Psoas muscle (tissue), 8 donors: Measurements from ENCODE around the gene ZNF236. TPM values are rescaled to one million over a fixed set of nuclear protein-coding genes. Genes with fewer than 3 reads are reported as not detected.

Experiments used
- ATAC-seq, 4 donors: fragments of 200-7000 bp; cut with Tn5 transposase; one replicate each; pipeline ENCODE4 v1.9.1; 2020; ENCODE audit warnings: moderate library complexity in 3 of 4, mild to moderate bottlenecking in 2 of 4
- DNase-seq, 2 donors: peaks; one replicate each; pipeline ENCODE4 v3.0.0-alpha.2; 2020
- H3K27ac ChIP-seq: fragments of 200-600 bp; one replicate; pipeline ENCODE4 v1.8.0; 2022
- H3K27me3 ChIP-seq, 3 donors: fragments of 200-600 bp in 1 of 3; one replicate each; pipeline versions ENCODE4 v1.6.1 to v1.8.0; 2013 to 2022; ENCODE audit warnings: low read length in 2 of 3, mild to moderate bottlenecking in 2 of 3, moderate library complexity in 1 of 3; ENCODE audit not compliant: insufficient read depth in 3 of 3
- H3K36me3 ChIP-seq, 2 donors: fragments of 200-600 bp in 1 of 2; one replicate each; pipeline versions ENCODE4 v1.6.1 to v1.8.0; 2013 to 2022; ENCODE audit warnings: low read depth in 1 of 2, mild to moderate bottlenecking in 1 of 2, moderate library complexity in 1 of 2; ENCODE audit not compliant: insufficient read depth in 1 of 2
- H3K4me1 ChIP-seq: fragments of 200-600 bp; one replicate; pipeline ENCODE4 v1.8.0; 2022
- H3K4me3 ChIP-seq: fragments of 200-600 bp; one replicate; pipeline ENCODE4 v1.8.0; 2022; ENCODE audit warnings: mild to moderate bottlenecking
- H3K9me3 ChIP-seq: fragments of 200-600 bp; one replicate; pipeline ENCODE4 v1.8.0; 2022
- CTCF ChIP-seq: fragments of 200-600 bp; IDR thresholded peaks from one replicate; pipeline ENCODE4 v1.8.0; 2022; ENCODE audit warnings: antibody characterized with exemption
- WGBS, 3 donors: extraction: QIAGEN DNeasy Blood & Tissue Kit; methylation state at CpG; one replicate each; pipeline versions ENCODE4 v1.1.6 to v1.1.7; 2013; 5-methylcytosine and 5-hydroxymethylcytosine counted together
- intact Hi-C, 2 donors: fragments of 100-400 bp; cut with DNase I; formaldehyde crosslinking; loops; one replicate each; pipeline versions ENCODE4 v1.11.0 to v1.14.2; 2022
- polyA plus RNA-seq, 3 donors: library from polyadenylated mRNA; stranded (reverse); fragments of 200-250 nt; gene quantifications; one replicate each; pipeline ENCODE4 v1.2.3, GENCODE V29; 2013
- total RNA-seq, 4 donors: library from RNA; stranded (reverse); fragmentation: NEBNext Ultra II Directional in 2 of 4; extraction: Animal tissue kit (Norgen Biotek cat#: 25700) in 2 of 4; gene quantifications; one replicate each; pipeline versions ENCODE4 v1.2.1 to v1.2.4, GENCODE V29; 2021 to 2023
- donor health status: healthy with polysubstance abuse.
- donor health status: DM: no; HTN: no; CAD: no; lungs with moderate emphysema.
- donor health status: Bipolar disorder and iron deficiency.
- donor health status: healthy.
- donor health status: DM: yes; HTN: yes; CAD: no.
- donor health status: DM: no; HTN: no; CAD: no.
- donor health status: DM: no; HTN: no; CAD: no.
- donor health status: DM: yes; HTN: yes; CAD: no.

ZNF236 gene
- total and polyA plus RNA-seq, 7 donors, result 0.76 to 9.4 (median 7.5) TPM

- Histone ChIP-seq H3K4me3 (no peak overlapping the region), H3K4me1 (peaks cover 9% of the 10 kb centered on the region), H3K36me3 (no peaks in the 10 kb centered on the region), H3K27me3 (no peaks in the 10 kb centered on the region), H3K27ac (no peak overlapping the region), H3K9me3 (no peaks in the 10 kb centered on the region)
- 84 to 87% (median 86%) methylated on average over 26 of the region's 26 CpGs for WGBS, 3 donors
- intact Hi-C loops, result loop anchor here (5.0 to 10.0 kb wide), 2 partner anchors 130 to 203 kb away; partner anchors contain the start of gene MBP (in 1 of the 2)
- ATAC-seq, result no peak
- no peak for TF ChIP-seq CTCF
- DNase-seq, result peak in 1 of 2 donors; percentile 18
These were observed 182.4 kb downstream of the ZNF236 start for GRCh38 chr18:77004555-77005380.

- ATAC-seq (no peak), DNase-seq (no peak)
- peak overlapping the region; percentile 48 for H3K27ac ChIP-seq
- 75 to 85% (median 85%) methylated on average over 11 of the region's 11 CpGs for WGBS, 3 donors
- H3K4me1 ChIP-seq, result peaks cover 9% of the 10 kb centered on the region
- no peaks in the 10 kb centered on the region for H3K27me3 ChIP-seq
- H3K4me3 ChIP-seq, result no peak overlapping the region
- no peaks in the 10 kb centered on the region for H3K9me3 ChIP-seq
- intact Hi-C loops, result loop anchor here in 1 of 2 donors (10.0 kb wide), 1 partner anchor 129 kb away; the partner anchor contains the start of gene MBP
- TF ChIP-seq CTCF, result no peak
- no peaks in the 10 kb centered on the region for H3K36me3 ChIP-seq
These were observed 183.4 kb downstream of the ZNF236 start for GRCh38 chr18:77005651-77006195.

GRCh38 chr18:77006305-77007175, 184.2 kb downstream of the ZNF236 start:
- Histone ChIP-seq H3K27ac (peak overlapping the region; percentile 48), H3K36me3 (no peaks in the 10 kb centered on the region), H3K27me3 (no peaks in the 10 kb centered on the region), H3K4me3 (no peak overlapping the region), H3K9me3 (no peaks in the 10 kb centered on the region), H3K4me1 (peaks cover 9% of the 10 kb centered on the region)
- 74 to 79% (median 79%) methylated on average over 26 to 29 of the region's 29 CpGs for WGBS, 3 donors
- intact Hi-C loops, result loop anchor here in 1 of 2 donors (10.0 kb wide), 1 partner anchor 128 kb away; the partner anchor contains the start of gene MBP
- ATAC-seq (peak in 3 of 4 donors; percentile 16 to 18 (median 17)), DNase-seq (peak in 1 of 2 donors; percentile 18)
- TF ChIP-seq CTCF, result no peak

- peaks cover 9% of the 10 kb centered on the region for H3K4me1 ChIP-seq
- whole genome bisulfite sequencing, 3 donors, result 75 to 85% (median 76%) methylated on average over 12 of the region's 12 CpGs
- H3K4me3 ChIP-seq, result no peak overlapping the region
- TF ChIP-seq CTCF, result no peak
- H3K27ac ChIP-seq, result peak overlapping the region; percentile 48
- H3K36me3 ChIP-seq, result no peaks in the 10 kb centered on the region
- DNase-seq, result no peak
- H3K27me3 ChIP-seq, result no peaks in the 10 kb centered on the region
- ATAC-seq, result no peak
- H3K9me3 ChIP-seq, result no peaks in the 10 kb centered on the region
- intact Hi-C loops, result loop anchor here in 1 of 2 donors (10.0 kb wide), 1 partner anchor 128 kb away; the partner anchor contains the start of gene MBP
These were observed 184.9 kb downstream of the ZNF236 start for GRCh38 chr18:77007251-77007650.
